RPMI7951 (cell line): ENCODE data around the gene SLC2A4. TPM values are rescaled to one million over a fixed set of nuclear protein-coding genes. Genes with fewer than 3 reads are reported as not detected.

Source experiments
- DNase-seq: peaks from one replicate; pipeline ENCODE4 v3.0.0-alpha.2; 2012; ENCODE audit warnings: low read depth
- total RNA-seq: library from RNA; depleted of rRNA; stranded (reverse); fragments of >200 nt; shearing (Covaris generic); gene quantifications from 2 replicates; pipeline ENCODE4 v1.2.3, GENCODE V29; 2014

SLC2A4 gene
- total RNA-seq, 1 experiment from 2014 or later, result not detected

DNA sequence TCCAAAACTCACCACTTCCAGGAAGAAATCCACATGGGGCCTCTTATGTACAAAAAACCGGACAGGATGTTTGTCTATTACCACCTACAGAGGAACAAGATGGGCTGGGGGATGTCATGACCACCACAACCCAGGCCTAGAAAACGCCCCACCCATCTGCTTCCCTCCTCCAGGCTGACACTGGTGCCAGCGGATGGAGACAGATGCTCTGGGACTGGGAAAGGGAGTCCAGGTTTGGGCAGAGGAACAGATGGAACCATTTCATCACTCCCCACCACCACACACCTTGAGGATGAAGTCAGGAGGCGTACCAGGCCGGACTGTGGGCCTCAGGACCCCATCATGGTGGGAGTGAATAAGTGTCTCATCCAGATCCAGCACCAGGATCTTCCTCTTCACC is 34.7 kb upstream of the SLC2A4 start:
- no peak for DNase-seq

DNA sequence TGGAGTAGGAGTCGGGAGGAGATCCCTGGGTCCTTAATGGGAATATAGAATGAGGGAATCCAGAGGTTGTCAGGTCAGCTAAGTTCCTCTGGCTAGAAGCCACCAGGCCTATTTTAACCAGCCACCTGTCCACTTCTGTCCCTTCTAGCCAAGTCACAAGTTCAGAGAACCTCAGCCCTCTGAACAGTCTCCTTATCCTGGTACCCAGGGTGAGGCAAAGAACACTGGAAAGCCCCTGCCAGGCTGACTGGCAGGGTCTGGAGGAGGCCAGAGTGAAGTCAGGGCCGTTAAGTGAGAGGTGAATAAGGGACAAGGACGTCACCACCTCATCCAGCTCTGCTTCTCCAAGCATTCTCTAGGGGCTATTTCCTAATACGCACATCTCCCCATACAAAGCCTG is 32.7 kb upstream of the SLC2A4 start:
- DNase-seq, result no peak

- no peak for DNase-seq
Measured at GRCh38 chr17:7249214-7249613, 32.3 kb upstream of the SLC2A4 start.

- DNase-seq, result no peak
Measured at GRCh38 chr17:7249830-7250229, 31.7 kb upstream of the SLC2A4 start.

DNA sequence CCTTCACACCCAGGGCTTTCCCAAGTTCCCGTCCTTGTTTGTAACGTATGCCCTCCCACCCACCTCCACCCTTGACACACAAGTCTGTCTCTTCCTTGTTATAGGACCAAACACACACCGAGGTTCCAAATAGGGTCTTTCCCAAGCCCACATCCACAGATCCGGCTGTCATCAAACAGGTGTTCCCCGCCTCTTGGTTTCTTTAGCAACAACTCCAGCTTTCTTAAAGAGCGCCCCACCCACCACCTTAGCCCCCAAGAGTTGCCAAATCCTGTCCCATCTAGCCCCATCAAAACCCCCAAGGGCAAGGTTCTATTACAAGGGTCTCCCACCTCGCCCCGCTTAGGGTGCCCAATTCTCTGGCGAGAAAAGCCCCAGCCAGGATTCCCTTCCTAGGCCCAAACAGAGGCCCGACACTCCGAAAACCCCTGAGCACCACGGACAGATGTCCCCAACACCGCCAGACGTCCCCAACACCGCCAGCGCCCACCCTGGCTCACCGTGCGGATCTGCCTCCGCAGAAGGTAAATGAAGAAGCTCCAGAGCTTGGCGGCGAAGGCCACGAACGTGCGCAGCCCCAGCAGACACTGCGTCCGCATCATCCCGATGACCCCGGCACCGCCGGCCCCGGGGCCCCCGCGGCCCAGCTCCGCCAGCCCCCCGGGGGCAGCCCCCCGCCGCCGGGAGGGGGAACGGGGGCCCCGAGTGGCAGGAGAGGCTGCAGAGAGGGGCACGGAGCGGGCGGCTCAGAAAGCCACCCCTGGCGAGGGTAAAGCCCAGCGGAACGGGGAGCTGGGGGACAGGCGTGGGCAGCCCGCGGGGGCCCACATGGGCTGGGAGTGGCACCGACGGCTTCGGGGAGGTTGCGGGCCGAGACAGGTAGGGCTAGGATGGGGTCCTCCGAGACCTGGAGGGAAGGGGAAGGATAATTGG is 30.6 kb upstream of the SLC2A4 start:
- no peak for DNase-seq

DNA sequence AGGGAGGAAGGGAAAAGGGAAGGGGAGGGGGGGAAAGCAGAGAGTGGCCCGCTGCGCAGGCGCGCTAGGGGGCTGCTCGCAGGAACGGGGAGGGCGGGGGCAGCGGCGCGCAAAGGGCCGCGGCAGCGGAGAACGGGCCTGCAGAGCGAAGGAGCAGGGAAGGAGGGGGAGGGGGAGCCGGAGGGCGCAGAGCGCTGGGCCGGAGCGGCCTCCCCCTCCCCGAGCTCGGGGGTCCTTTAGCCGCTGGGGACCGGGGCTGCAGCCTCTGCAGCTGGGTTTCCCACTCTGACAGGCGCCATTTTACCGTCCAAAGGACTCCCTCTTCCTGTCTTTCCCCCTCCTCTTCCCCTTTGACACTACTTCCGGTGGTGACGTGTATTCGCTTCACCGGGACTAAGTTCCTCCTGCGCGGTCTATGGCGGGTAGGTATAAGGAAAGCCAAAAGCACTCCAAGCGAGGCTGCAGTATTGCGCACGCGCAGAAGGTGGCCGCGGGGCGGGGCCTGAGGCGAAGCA is 29.8 kb upstream of the SLC2A4 start, which contains the start of gene CTDNEP1:
Gene CTDNEP1 (minus strand): TSS at position 74 of the 515 bp plus-strand sequence. CDS start 438 bp downstream, outside the sequence.
- peak; percentile 98 for DNase-seq

- peak; percentile 89 for DNase-seq
Measured at GRCh38 chr17:7252176-7253043, 29.1 kb upstream of the SLC2A4 start, which contains the start of gene ELP5. TSS of gene ELP5 (plus strand) at chr17:7252215. CDS start at chr17:7252551, 336 bp downstream.

- DNase-seq, result no peak
Measured at GRCh38 chr17:7253082-7253481, 28.4 kb upstream of the SLC2A4 start.

- DNase-seq, result no peak
Measured at GRCh38 chr17:7254511-7254910, 27.0 kb upstream of the SLC2A4 start.

DNA sequence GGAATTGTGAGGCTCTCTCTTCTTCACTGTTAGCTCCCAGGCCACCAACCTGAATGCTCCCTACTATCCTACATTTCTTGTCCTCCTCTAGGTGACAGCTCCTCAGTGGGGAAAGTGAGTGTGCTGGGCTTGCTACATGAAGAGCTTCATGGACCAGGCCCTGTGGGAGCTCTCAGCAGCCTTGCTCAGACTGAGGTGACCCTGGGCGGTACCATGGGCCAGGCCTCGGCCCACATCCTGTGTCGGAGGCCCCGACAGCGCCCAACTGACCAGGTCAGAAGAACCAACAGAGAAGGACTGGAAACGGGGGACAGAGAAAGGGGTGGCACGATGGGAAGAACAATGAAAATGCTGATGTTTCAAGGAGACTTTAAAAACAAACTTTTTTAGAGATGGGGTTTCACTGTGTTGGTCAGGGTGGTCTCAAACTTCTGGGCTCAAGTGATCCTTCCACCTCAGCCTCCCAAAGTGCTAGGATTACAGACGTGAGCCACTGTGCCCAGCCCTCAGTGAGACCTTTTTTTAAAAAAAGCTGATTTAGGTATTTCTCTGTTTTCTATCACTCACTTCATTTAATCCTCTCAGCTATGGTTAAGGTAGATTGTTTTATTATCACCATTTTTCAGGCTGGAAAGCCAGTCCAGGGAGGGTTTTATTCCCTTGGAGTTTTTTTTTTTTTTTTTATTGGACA is 24.6 kb upstream of the SLC2A4 start:
- DNase-seq, result no peak

DNA sequence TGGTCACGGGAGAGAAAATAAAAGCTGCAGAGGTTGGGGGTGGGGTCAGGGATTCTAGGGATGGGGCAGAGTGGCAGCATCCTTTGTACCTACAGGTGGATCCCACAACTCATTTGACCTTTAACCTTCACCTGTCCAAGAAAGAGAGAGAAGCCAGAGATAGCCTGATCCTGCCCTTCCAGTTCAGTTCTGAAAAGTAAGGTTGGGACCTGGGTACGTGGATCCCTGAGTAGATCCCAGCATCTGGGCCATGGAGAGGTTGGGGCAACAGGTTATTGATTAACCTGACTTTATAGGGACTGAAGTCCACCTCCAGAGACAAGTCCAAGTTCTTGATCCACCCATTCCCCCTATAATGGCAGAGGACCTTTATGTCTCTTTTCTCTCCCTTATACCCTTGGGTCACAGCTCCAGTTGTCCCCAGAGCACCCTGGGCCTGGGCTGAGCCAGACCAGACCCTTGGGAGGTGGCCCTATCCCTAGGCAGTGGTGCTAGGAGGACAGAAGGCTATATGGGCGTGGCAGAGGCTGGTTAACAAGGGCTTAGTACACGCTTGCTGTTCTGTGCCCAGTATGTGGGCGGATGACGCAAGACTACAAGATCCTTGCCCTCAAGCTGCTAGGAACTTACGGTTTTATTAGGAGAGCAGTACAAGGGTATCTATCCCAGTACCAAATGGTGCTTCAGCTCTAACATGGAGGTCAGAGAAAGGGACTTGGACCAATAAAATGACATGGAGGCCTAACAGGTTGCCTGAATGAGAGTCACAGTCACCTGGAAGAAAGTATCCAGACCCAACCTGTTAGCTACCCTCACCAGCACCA is 22.6 kb upstream of the SLC2A4 start:
- DNase-seq, result peak; percentile 56

DNA sequence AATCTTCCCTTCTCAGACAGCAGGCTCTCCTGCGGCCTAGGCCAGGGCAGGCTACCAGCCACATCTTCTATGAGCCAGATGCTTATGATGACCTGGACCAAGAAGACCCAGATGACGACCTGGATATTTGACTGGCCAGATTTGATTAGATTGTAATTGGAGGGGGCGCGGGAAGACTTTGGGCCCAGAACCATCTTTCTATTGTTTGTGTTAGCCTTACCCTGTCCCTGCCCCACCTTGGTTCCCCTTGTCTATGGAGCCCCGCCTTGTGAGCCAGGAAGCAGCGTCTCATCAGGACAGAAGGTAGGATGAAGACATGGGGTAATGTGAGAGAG is 22.0 kb upstream of the SLC2A4 start:
- no peak for DNase-seq

GRCh38 chr17:7260151-7260550 is 21.4 kb upstream of the SLC2A4 start:
- DNase-seq, result no peak

GRCh38 chr17:7260651-7261378 is 20.7 kb upstream of the SLC2A4 start:
- DNase-seq, result no peak

- DNase-seq, result no peak
Measured at GRCh38 chr17:7261379-7262191, 19.9 kb upstream of the SLC2A4 start.

DNA sequence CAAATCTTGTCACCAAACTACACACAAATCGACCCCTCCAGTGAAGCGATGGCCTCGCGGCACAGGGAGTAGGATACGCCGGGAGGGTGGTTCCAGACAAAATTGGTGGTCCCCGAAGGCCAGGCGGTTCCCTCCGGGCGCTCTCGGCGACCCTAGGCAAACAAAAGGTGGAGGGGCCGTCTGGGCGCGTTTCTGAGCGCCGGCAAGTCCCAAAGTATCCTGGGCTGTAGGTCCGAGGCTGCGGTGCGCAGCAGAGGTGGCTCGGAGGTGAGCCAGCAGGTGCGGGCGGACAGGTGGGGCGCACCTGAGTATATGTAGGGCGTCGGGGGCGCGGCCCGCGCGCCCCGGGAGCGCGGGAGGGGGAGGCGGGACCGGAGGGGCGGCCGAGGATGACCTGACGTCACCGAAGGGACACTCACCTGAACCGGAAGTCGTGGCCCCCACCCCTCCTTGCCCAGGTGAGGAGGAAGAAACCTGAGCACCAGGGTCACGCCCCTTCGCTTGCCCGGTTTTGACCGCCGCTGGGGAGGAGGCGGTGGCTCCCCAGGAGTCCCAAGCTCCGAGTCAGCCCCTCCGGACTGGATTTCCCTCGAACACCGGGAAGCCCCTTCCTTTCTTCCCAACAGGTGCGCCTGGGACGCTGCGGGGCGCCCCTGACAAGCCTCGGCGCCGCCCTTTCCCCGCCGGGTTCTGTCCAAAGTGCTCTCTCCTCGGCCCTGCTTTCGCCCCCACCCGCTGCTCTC is 19.2 kb upstream of the SLC2A4 start, which contains the start of gene CLDN7:
Gene CLDN7 (minus strand): TSS at position 287 of the 743 bp plus-strand sequence. CDS start 435 bp downstream, outside the sequence.
- no peak for DNase-seq

DNA sequence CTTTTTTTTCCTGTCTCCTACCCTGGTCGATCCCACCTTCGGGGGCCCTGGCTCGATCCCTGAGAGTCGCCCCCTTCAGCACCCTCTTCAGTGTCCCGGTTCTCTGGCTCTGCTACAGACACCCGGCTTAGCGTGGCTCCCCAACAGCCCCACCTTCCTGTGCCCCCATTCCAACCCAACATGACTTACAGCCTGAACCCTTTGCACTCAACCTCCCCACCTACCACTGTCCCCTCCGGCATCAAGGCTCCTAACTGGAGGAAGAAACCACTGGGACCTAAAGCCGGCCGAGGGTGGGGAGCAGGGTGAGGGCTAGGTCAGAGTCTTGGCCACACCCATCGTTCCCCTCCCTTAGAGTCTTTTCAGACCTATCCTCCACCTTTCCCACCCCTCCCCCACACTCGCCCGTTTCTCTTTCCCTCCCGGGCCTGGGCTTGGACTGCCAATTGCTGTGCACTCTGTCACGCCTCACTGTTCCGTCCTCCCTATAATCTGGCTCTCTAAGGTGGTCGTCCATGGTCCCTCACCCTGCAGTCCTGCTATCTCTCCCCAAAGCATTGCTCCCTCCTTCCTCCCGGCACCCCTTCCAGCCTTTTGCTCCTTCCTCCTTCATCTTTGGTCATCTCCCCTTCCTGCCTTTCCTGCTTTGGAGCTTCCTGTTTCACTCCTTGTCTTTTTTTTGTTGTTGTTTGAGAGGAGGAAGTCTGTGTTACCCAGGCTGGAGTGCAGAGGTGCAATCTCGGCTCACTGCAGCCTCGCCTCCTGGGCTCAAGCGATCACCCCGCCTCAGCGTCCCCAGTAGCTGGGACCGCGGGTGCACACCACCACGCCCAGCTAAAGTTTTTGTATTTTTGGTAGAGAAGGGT is 18.4 kb upstream of the SLC2A4 start:
- DNase-seq, result no peak

- no peak for DNase-seq
Measured at GRCh38 chr17:7263801-7264078, 17.8 kb upstream of the SLC2A4 start.
